ENCODE data around the gene TNFRSF25. TPM values are rescaled to one million over a fixed set of nuclear protein-coding genes. Genes with fewer than 3 reads are reported as not detected.

TNFRSF25 gene
- total and polyA plus RNA-seq, 10 of the 15 experiments (the other 5 are each of a cell fraction or from before 2014, with no cell fraction given) = 0.23 to 8.6 (median 0.46) TPM; not detected in 5

DNA sequence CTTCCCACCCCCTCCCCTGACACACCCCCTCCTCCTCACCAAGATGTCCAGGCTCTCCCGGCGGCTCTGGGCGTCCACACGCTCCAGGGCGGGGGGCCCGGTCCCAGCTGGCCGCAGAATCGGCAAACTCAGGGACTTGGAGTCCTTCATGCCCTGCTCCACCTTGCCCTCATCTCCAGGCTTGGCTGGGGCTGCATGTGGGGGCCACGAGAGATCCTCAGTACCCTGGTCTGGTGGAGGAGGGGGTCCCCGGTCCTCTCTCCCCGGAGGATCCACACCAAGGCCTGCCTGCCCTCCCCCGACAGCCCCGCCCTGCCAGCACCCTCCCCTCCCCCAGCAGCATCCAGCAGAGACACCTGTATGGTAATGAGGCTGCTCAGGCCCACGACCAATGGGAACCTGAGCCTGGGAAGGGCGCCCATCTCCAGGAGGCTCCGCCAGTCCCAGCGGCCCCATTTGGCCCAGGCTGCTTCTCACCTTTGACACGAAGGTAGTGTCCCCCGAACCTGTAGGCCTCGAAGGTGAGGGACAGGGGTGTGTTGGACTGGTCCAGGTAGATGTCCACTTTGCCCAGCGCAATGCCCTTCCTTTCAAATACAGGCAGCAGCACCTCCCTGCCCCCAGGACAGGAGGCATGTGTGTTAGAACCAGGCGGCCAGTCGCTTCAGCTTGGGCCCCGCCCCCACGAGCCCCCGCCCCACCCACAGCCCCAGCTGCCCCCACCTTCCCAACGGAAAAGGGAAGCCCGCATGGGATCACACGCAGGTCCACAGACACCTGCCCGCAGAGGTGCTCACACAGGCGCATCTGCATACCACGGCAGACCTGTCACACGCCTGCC is 8.2 kb upstream of the TNFRSF25 start:
- Histone ChIP-seq H4K20me1 (ENCODE audit: control insufficient read depth, insufficient read depth) (no peaks in the 10 kb centered on the region), H3K36me3 (ENCODE audit: control insufficient read depth in 2 of 2, insufficient read depth in 2 of 2, low read length in 1 of 2) (no peaks in the 10 kb centered on the region), H3K27me3 (replicated peaks in 1 of 2; ENCODE audit: control insufficient read depth in 2 of 2, insufficient read depth in 2 of 2, low read length in 1 of 2) (no peaks in the 10 kb centered on the region), H3K4me1 (ENCODE audit: control insufficient read depth, insufficient read depth, low read length) (no peaks in the 10 kb centered on the region), H3K4me3 (no peak overlapping the region), H3K4me2 (ENCODE audit: control insufficient read depth, insufficient read depth) (no peak overlapping the region), H3K9ac (ENCODE audit: control insufficient read depth, insufficient read depth, low read length) (no peak overlapping the region), H2AFZ (ENCODE audit: control insufficient read depth, low read depth, low read length) (no peak overlapping the region), H3K79me2 (ENCODE audit: control insufficient read depth, insufficient read depth, low read length) (no peaks in the 10 kb centered on the region), H3K27ac (ENCODE audit: control insufficient read depth, insufficient read depth) (no peak overlapping the region), H3K9me3 (replicated peaks; ENCODE audit: control insufficient read depth, insufficient read depth, low read length) (no peaks in the 10 kb centered on the region)
- in situ Hi-C loops (cut with MboI) (no loop called here), intact Hi-C loops (cut with micrococcal nuclease; ENCODE audit: unreplicated experiment) (no loop called here)
- no TSS peak for BruUV-seq (replicated peaks)
- ATAC-seq (no peak), DNase-seq (ENCODE audit: low read depth, low spot score) (no peak), FAIRE-seq (no peak)
- 46% methylated on average over 24 of the region's 33 CpGs for WGBS (ENCODE audit: insufficient coverage, insufficient replicate concordance, low lambda C conversion rate, missing lambda C conversion rate)
- SMC1A ChIA-PET (ENCODE audit: uncharacterized antibody, unreplicated experiment) = no interaction called here
- CTCF ChIA-PET = no interaction called here
- RAD21 ChIA-PET (ENCODE audit: unreplicated experiment) = no interaction called here
- TF ChIP-seq EGR1 (IDR thresholded peaks at IDR 0.05; ENCODE audit: borderline replicate concordance in 1 of 2, low read depth in 2 of 2, low read length in 2 of 2) (no peak), SMARCA5 (IDR thresholded peaks at IDR 0.05) (no peak), SMAD1 (IDR thresholded peaks at IDR 0.05; ENCODE audit: low read depth, partially characterized antibody) (no peak), BHLHE40 (IDR thresholded peaks at IDR 0.05; ENCODE audit: borderline replicate concordance in 1 of 2, low read depth in 2 of 2, low read length in 1 of 2) (no peak), RAD21 (IDR thresholded peaks at IDR 0.05; ENCODE audit: insufficient read depth, low read depth, low read length) (no peak), BMI1 (IDR thresholded peaks at IDR 0.05; ENCODE audit: borderline replicate concordance) (no peak), HDAC6 (IDR thresholded peaks at IDR 0.05; ENCODE audit: unreplicated experiment) (no peak), NFXL1 (IDR thresholded peaks at IDR 0.05; ENCODE audit: borderline replicate concordance) (no peak), CEBPB (IDR thresholded peaks at IDR 0.05; ENCODE audit: borderline replicate concordance in 1 of 2, low read depth in 2 of 2, low read length in 2 of 2) (no peak), RUNX3 (IDR thresholded peaks at IDR 0.05; ENCODE audit: low read length) (no peak), MTA2 (IDR thresholded peaks at IDR 0.05; ENCODE audit: low read depth) (no peak), KAT2A (conservative IDR thresholded peaks at IDR 0.05; ENCODE audit: control insufficient read depth, low read depth, low read length) (no peak), ZNF24 (IDR thresholded peaks at IDR 0.05) (no peak), PML (IDR thresholded peaks at IDR 0.05; ENCODE audit: low read length) (no peak), ZSCAN29 (IDR thresholded peaks at IDR 0.05) (no peak), WRNIP1 (IDR thresholded peaks at IDR 0.05; ENCODE audit: borderline replicate concordance, low read depth, low read length) (no peak)
- TF ChIP-seq, protein P1, sequence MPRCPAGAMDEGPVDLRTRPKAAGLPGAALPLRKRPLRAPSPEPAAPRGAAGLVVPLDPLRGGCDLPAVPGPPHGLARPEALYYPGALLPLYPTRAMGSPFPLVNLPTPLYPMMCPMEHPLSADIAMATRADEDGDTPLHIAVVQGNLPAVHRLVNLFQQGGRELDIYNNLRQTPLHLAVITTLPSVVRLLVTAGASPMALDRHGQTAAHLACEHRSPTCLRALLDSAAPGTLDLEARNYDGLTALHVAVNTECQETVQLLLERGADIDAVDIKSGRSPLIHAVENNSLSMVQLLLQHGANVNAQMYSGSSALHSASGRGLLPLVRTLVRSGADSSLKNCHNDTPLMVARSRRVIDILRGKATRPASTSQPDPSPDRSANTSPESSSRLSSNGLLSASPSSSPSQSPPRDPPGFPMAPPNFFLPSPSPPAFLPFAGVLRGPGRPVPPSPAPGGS (IDR thresholded peaks at IDR 0.05; ENCODE audit: borderline replicate concordance, insufficient read depth, low read depth, low read length, poor library complexity, severe bottlenecking) = no peak
- POLR2A ChIA-PET = no interaction called here
